GM12878 (cell line): ENCODE results near the gene PLXNA4. TPM values are rescaled to one million over a fixed set of nuclear protein-coding genes. Genes with fewer than 3 reads are reported as not detected.

Experiments
- ATAC-seq: fragments of 200-7000 bp; cut with Tn5 transposase; 3 replicates; pipeline ENCODE4 v1.9.1; 2020; ENCODE audit warnings: mild to moderate bottlenecking, moderate library complexity
- BruUV-seq: library from RNA; stranded (reverse); fragments of 400-500 nt; replicated peaks from 2 replicates; lab custom pipeline; 2021; lab: Mats Ljungman, UMichigan
- CTCF ChIA-PET: fragments of 300-600 bp; sonication (Branson Sonifier 250); formaldehyde crosslinking; extraction: SDS; loops from one replicate; lab custom pipeline; 2021; ENCODE audit warnings: inconsistent platforms; lab: Yijun Ruan, JAX
- POLR2A ChIA-PET: fragments of 350-600 bp; formaldehyde crosslinking; extraction: SDS; loops from one replicate; lab custom pipeline; 2021; ENCODE audit warnings: inconsistent platforms; lab: Charles Lee
- RAD21 ChIA-PET: fragments of 300-600 bp; sonication (Branson Sonifier 250); formaldehyde crosslinking; loops from one replicate; lab custom pipeline; 2023; ENCODE audit warnings: antibody characterized with exemption; ENCODE audit not compliant: unreplicated experiment; lab: Charles Lee
- SMC1A ChIA-PET: fragments of 300-600 bp; sonication (Branson Sonifier 250); formaldehyde crosslinking; loops from one replicate; lab custom pipeline; 2023; ENCODE audit not compliant: unreplicated experiment, uncharacterized antibody; lab: Charles Lee
- DNase-seq: peaks from one replicate; pipeline ENCODE4 v3.0.0-alpha.2; 2011; ENCODE audit warnings: low read depth, low spot score
- FAIRE-seq: peaks from 3 replicates; lab custom pipeline; 2011; peaks lifted over from hg19 to GRCh38; lab: Jason Lieb, UNC
- H2AFZ ChIP-seq: 2 replicates; pipeline ENCODE4 v1.6.0; 2011; ENCODE audit warnings: low read depth, low read length, control low read depth; ENCODE audit not compliant: control insufficient read depth
- H3K27ac ChIP-seq: 2 replicates; pipeline ENCODE4 v1.5.1; 2011; ENCODE audit warnings: control low read depth; ENCODE audit not compliant: control insufficient read depth, insufficient read depth
- H3K27me3 ChIP-seq, 2 experiments: replicated peaks in 1 of 2; 2 replicates each; pipeline versions ENCODE4 v1.6.0 to v1.6.1; 2011; ENCODE audit warnings: low read length in 1 of 2; ENCODE audit not compliant: control insufficient read depth in 2 of 2, insufficient read depth in 2 of 2
- H3K36me3 ChIP-seq, 2 experiments: 2 replicates each; pipeline ENCODE4 v1.5.1; 2011; ENCODE audit warnings: low read length in 1 of 2; ENCODE audit not compliant: control insufficient read depth in 2 of 2, insufficient read depth in 2 of 2
- H3K4me1 ChIP-seq: 2 replicates; pipeline ENCODE4 v1.6.1; 2011; ENCODE audit warnings: mild to moderate bottlenecking, low read length, moderate library complexity, mixed read lengths; ENCODE audit not compliant: control insufficient read depth, insufficient read depth
- H3K4me2 ChIP-seq: 2 replicates; pipeline ENCODE4 v1.6.0; 2011; ENCODE audit warnings: control low read depth; ENCODE audit not compliant: control insufficient read depth, insufficient read depth
- H3K4me3 ChIP-seq: fragments of 200-600 bp; sonication (generic); 2 replicates; pipeline ENCODE4 v1.5.1; 2016
- H3K79me2 ChIP-seq: 2 replicates; pipeline ENCODE4 v1.6.0; 2011; ENCODE audit warnings: low read length; ENCODE audit not compliant: control insufficient read depth, insufficient read depth
- H3K9ac ChIP-seq: 2 replicates; pipeline ENCODE4 v1.8.0; 2011; ENCODE audit warnings: low read length, control low read depth, mixed read lengths; ENCODE audit not compliant: control insufficient read depth, insufficient read depth
- H3K9me3 ChIP-seq: replicated peaks from 3 replicates; pipeline ENCODE4 v1.5.1; 2011; ENCODE audit warnings: mild to moderate bottlenecking, low read length; ENCODE audit not compliant: control insufficient read depth, insufficient read depth
- H4K20me1 ChIP-seq: 2 replicates; pipeline ENCODE4 v1.6.0; 2011; ENCODE audit not compliant: control insufficient read depth, insufficient read depth
- ATF3 ChIP-seq: IDR thresholded peaks from 2 replicates; pipeline ENCODE4 v1.6.1; 2011; ENCODE audit warnings: low read depth, mild to moderate bottlenecking, low read length, moderate library complexity, borderline replicate concordance; ENCODE audit errors: extremely low read depth
- BCL11A ChIP-seq: IDR thresholded peaks from 2 replicates; pipeline ENCODE4 v1.6.1; 2011; ENCODE audit warnings: low read depth, low read length
- CBX5 ChIP-seq: sonication (generic); IDR thresholded peaks from 2 replicates; pipeline ENCODE4 v1.6.1; 2016; ENCODE audit warnings: low read depth, moderate library complexity, mild to moderate bottlenecking, inconsistent platforms
- GATAD2B ChIP-seq: fragments of 450-650 bp; conservative IDR thresholded peaks from 2 replicates; pipeline ENCODE4 v1.6.1; 2017; ENCODE audit warnings: low read depth, mild to moderate bottlenecking, moderate library complexity
- HDAC6 ChIP-seq: fragments of 200-600 bp; sonication (generic); IDR thresholded peaks from one replicate; pipeline ENCODE4 v1.8.0; 2017; ENCODE audit warnings: antibody characterized with exemption; ENCODE audit not compliant: unreplicated experiment
- IRF3 ChIP-seq: fragments of 450-650 bp; IDR thresholded peaks from 2 replicates; pipeline ENCODE4 v1.6.1; 2014; ENCODE audit warnings: mild to moderate bottlenecking
- NBN ChIP-seq: fragments of 450-650 bp; IDR thresholded peaks from 2 replicates; pipeline ENCODE4 v1.6.1; 2016
- POLR2AphosphoS5 ChIP-seq: IDR thresholded peaks from 2 replicates; pipeline ENCODE4 v1.6.1; 2011; ENCODE audit warnings: mild to moderate bottlenecking, low read length, inconsistent platforms
- RAD21 ChIP-seq: IDR thresholded peaks from 2 replicates; pipeline ENCODE4 v1.6.1; 2011; ENCODE audit warnings: mild to moderate bottlenecking, low read depth, low read length, moderate library complexity; ENCODE audit not compliant: insufficient read depth
- RELA ChIP-seq: fragments of 450-650 bp; IDR thresholded peaks from 2 replicates; pipeline ENCODE4 v1.8.0; 2014; ENCODE audit warnings: borderline replicate concordance; ENCODE audit not compliant: partially characterized antibody
- SP1 ChIP-seq: IDR thresholded peaks from one replicate; pipeline ENCODE4 v1.6.1; 2011; ENCODE audit warnings: low read depth, low read length
- YBX1 ChIP-seq: fragments of 450-650 bp; IDR thresholded peaks from 2 replicates; pipeline ENCODE4 v1.6.1; 2016; ENCODE audit warnings: antibody characterized with exemption
- ZBTB33 ChIP-seq: fragments of 450-650 bp; IDR thresholded peaks from 2 replicates; pipeline ENCODE4 v1.6.1; 2017; ENCODE audit warnings: mild to moderate bottlenecking
- ZNF24 ChIP-seq: fragments of 450-650 bp; IDR thresholded peaks from 2 replicates; pipeline ENCODE4 v1.6.1; 2017; ENCODE audit warnings: antibody characterized with exemption, mild to moderate bottlenecking
- WGBS: methylation state at CpG from one replicate; pipeline ENCODE4 v1.1.6; 2016; ENCODE audit warnings: low lambda C conversion rate; ENCODE audit not compliant: insufficient replicate concordance, insufficient coverage; ENCODE audit errors: missing lambda C conversion rate; 5-methylcytosine and 5-hydroxymethylcytosine counted together
- in situ Hi-C: fragments of 300-500 bp; cut with MboI; formaldehyde crosslinking; loops from 9 replicates; pipeline ENCODE4 v1.14.3; 2018; ENCODE audit warnings: mixed read lengths
- intact Hi-C: fragments of 100-400 bp; cut with micrococcal nuclease; formaldehyde crosslinking; loops from one replicate; pipeline ENCODE4 v1.14.2; 2022; ENCODE audit not compliant: unreplicated experiment
- polyA plus RNA-seq, 11 experiments: library from polyadenylated mRNA; depleted of rRNA in 4 of 11; unstranded in 6 of 11; stranded (reverse) in 5 of 11; fragments of >200 nt; fragmentation: Nextera tagmentation in 4 of 11; fragmentation: Illumina TruSeq in 1 of 11; extraction: Ambion mirVana in 4 of 11; extraction: Trizol in 1 of 11; gene quantifications; 1 replicate in 1 of 11; 2 replicates in 10 of 11; pipeline versions ENCODE4 v1.2.1 to v1.2.3, GENCODE V29; 2011 to 2016; ENCODE audit warnings: inconsistent platforms in 2 of 11, missing spikeins in 2 of 11, low read depth in 1 of 11
- total RNA-seq, 4 experiments: library from RNA; depleted of rRNA in 3 of 4; stranded (reverse); fragments of >200 nt in 3 of 4; fragmentation: Illumina TruSeq in 1 of 4; extraction: Trizol in 1 of 4; gene quantifications; 2 replicates each; pipeline versions ENCODE4 v1.2.1 to v1.2.3, GENCODE V29; 2013 to 2021

The PLXNA4 gene
- total and polyA plus RNA-seq, 10 of the 15 experiments (the other 5 are each of a cell fraction or from before 2014, with no cell fraction given): 0.03 TPM; not detected in 9

- FAIRE-seq (no peak), DNase-seq (no peak), ATAC-seq (no peak)
- ChIA-PET POLR2A (no interaction called here), SMC1A (no interaction called here), CTCF (no interaction called here), RAD21 (no interaction called here)
- TF ChIP-seq IRF3 (no peak), YBX1 (no peak), RELA (no peak), HDAC6 (no peak)
- Histone ChIP-seq H3K9me3 (no peaks in the 10 kb centered on the region), H3K4me3 (no peak overlapping the region), H4K20me1 (no peaks in the 10 kb centered on the region), H3K9ac (no peak overlapping the region), H3K36me3 (no peaks in the 10 kb centered on the region), H3K4me2 (no peak overlapping the region), H3K27me3 (no peaks in the 10 kb centered on the region), H3K4me1 (no peaks in the 10 kb centered on the region), H2AFZ (no peak overlapping the region), H3K27ac (no peak overlapping the region), H3K79me2 (no peaks in the 10 kb centered on the region)
- whole genome bisulfite sequencing: 50% methylated on average over 5 of the region's 5 CpGs
- intact Hi-C loops: no loop called here
- BruUV-seq: no TSS peak
- in situ Hi-C loops: no loop called here
Measured at GRCh38 chr7:132558815-132559214, 17.5 kb downstream of the PLXNA4 start.

- RAD21 ChIA-PET: no interaction called here
- no peaks in the 10 kb centered on the region for H3K4me1 ChIP-seq
- H3K4me2 ChIP-seq: no peak overlapping the region
- ATAC-seq (no peak), FAIRE-seq (no peak), DNase-seq (no peak)
- H3K9ac ChIP-seq: no peak overlapping the region
- no peak overlapping the region for H3K27ac ChIP-seq
- H3K4me3 ChIP-seq: no peak overlapping the region
- BruUV-seq: no TSS peak
- H3K9me3 ChIP-seq: no peaks in the 10 kb centered on the region
- intact Hi-C loops (no loop called here), in situ Hi-C loops (no loop called here)
- no peaks in the 10 kb centered on the region for H3K36me3 ChIP-seq
- no peaks in the 10 kb centered on the region for H3K79me2 ChIP-seq
- WGBS: 2% methylated on average over 3 of the region's 3 CpGs
- POLR2A ChIA-PET: no interaction called here
- CTCF ChIA-PET: interaction anchor here (3.4 kb wide), 1 partner anchor 23 kb away, joined by 10 read pairs; no protein-coding TSS in a partner anchor
- no peaks in the 10 kb centered on the region for H3K27me3 ChIP-seq
- SMC1A ChIA-PET: interaction anchor here (0.6 to 1.4 kb wide), 2 partner anchors 17 to 1460 kb away, joined by 3 read pairs; no protein-coding TSS in a partner anchor
- H2AFZ ChIP-seq: no peak overlapping the region
- no peaks in the 10 kb centered on the region for H4K20me1 ChIP-seq
- TF ChIP-seq BCL11A (no peak), ZNF24 (no peak), POLR2AphosphoS5 (no peak), CBX5 (no peak), NBN (no peak), SP1 (no peak), GATAD2B (no peak), ATF3 (no peak), RAD21 (no peak), ZBTB33 (no peak)
Measured at GRCh38 chr7:132557489-132558044, 18.7 kb downstream of the PLXNA4 start.
